Sigmoid colon (tissue), 7 donors: ENCODE measurements around the gene GTF2IRD1. TPM values are rescaled to one million over a fixed set of nuclear protein-coding genes. Genes with fewer than 3 reads are reported as not detected.

ENCODE experiments used
- DNase-seq: peaks from one replicate; pipeline ENCODE4 v3.0.0-alpha.2; 2019
- H3K27ac ChIP-seq, 4 donors: fragments of 200-600 bp; sonication (generic); one replicate each; pipeline ENCODE4 v1.5.1; 2016 to 2019; ENCODE audit warnings: mild to moderate bottlenecking in 1 of 4
- H3K27me3 ChIP-seq, 3 donors: fragments of 200-600 bp; sonication (generic); one replicate each; pipeline ENCODE4 v1.5.1; 2019; ENCODE audit warnings: mild to moderate bottlenecking in 1 of 3
- H3K36me3 ChIP-seq, 4 donors: fragments of 200-600 bp; sonication (generic); one replicate each; pipeline ENCODE4 v1.5.1; 2016 to 2019
- H3K4me1 ChIP-seq, 4 donors: fragments of 200-600 bp; sonication (generic); one replicate each; pipeline ENCODE4 v1.5.1; 2017 to 2019
- H3K4me3 ChIP-seq, 4 donors: fragments of 200-600 bp; sonication (generic); one replicate each; pipeline ENCODE4 v1.5.1; 2017 to 2019; ENCODE audit warnings: mild to moderate bottlenecking in 2 of 4, moderate library complexity in 1 of 4
- H3K9me3 ChIP-seq, 4 donors: fragments of 200-600 bp in 3 of 4; sonication (generic) in 3 of 4; one replicate each; pipeline versions ENCODE4 v1.5.1 to v1.6.1; 2013 to 2019
- EP300 ChIP-seq, 4 donors: sonication (generic); formaldehyde crosslinking; IDR thresholded peaks; one replicate each; pipeline ENCODE4 v1.6.1; 2017; ENCODE audit warnings: antibody characterized with exemption in 4 of 4
- POLR2A ChIP-seq, 2 donors: fragments of 450-650 bp; IDR thresholded peaks; one replicate each; pipeline ENCODE4 v1.6.1; 2016; ENCODE audit warnings: antibody characterized with exemption in 2 of 2, mild to moderate bottlenecking in 2 of 2, moderate library complexity in 2 of 2
- POLR2AphosphoS5 ChIP-seq, 4 donors: sonication (generic); formaldehyde crosslinking; IDR thresholded peaks; one replicate each; pipeline ENCODE4 v1.6.1; 2017; ENCODE audit warnings: antibody characterized with exemption in 4 of 4
- WGBS, 2 donors: extraction: QIAGEN DNeasy Blood & Tissue Kit; methylation state at CpG; one replicate each; pipeline ENCODE4 v1.1.7; 2013; 5-methylcytosine and 5-hydroxymethylcytosine counted together
- intact Hi-C: fragments of 100-400 bp; cut with DNase I; formaldehyde crosslinking; loops from one replicate; pipeline ENCODE4 v1.15.1; 2023
- polyA plus RNA-seq, 3 donors: library from polyadenylated mRNA; stranded (reverse); fragments of 200-250 nt; gene quantifications; one replicate each; pipeline ENCODE4 v1.2.3, GENCODE V29; 2013
- total RNA-seq, 4 donors: library from RNA; depleted of rRNA; stranded (reverse); fragments of >200 nt; gene quantifications; one replicate each; pipeline ENCODE4 v1.1.0, GENCODE V29; 2016
- TF ChIP-seq, protein P1 (sequence below), 4 experiments: fragments of 450-650 bp in 3 of 4; fragments of 200-600 bp in 1 of 4; IDR thresholded peaks; one replicate each; pipeline ENCODE4 v1.5.1; 2016 to 2019; ENCODE audit warnings: antibody characterized with exemption in 4 of 4, mild to moderate bottlenecking in 3 of 4, moderate library complexity in 2 of 4
- donor health status: healthy with polysubstance abuse.
- donor health status: Bipolar disorder and iron deficiency.
- donor health status: healthy.

The GTF2IRD1 gene
- total and polyA plus RNA-seq, 7 donors: 1.8 to 24.2 (median 15.0) TPM

DNA sequence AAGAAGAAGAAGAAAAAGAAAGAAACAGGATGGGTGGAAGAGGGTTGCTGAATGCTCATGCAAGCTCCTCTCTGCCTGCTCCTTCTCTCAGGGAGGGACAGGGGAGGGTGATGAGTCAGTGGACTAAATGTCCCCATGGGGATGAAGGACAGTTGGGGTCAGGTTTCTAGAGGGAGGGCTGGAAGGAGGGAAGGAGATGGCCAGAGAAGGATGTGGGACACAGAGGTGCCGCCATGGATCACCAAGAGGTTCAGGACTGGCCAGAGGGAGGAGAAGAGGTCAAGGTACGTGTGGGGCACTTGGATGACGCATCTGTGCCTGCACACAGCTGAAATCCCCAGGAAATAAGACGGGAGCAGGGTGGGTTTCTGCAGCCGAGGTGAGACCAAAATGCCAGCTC, 115.0 kb downstream of the GTF2IRD1 start:
- Histone ChIP-seq H3K9me3 (no peaks in the 10 kb centered on the region), H3K36me3 (peaks cover 0 to 7% (median 0%) of the 10 kb centered on the region in 4 donors), H3K4me3 (no peak overlapping the region), H3K27me3 (no peaks in the 10 kb centered on the region), H3K4me1 (no peaks in the 10 kb centered on the region), H3K27ac (no peak overlapping the region)
- no peak for TF ChIP-seq EP300 (IDR thresholded peaks at IDR 0.05)
- no peak for TF ChIP-seq POLR2AphosphoS5 (IDR thresholded peaks at IDR 0.05)
- TF ChIP-seq POLR2A (IDR thresholded peaks at IDR 0.05): no peak
- TF ChIP-seq, protein P1, sequence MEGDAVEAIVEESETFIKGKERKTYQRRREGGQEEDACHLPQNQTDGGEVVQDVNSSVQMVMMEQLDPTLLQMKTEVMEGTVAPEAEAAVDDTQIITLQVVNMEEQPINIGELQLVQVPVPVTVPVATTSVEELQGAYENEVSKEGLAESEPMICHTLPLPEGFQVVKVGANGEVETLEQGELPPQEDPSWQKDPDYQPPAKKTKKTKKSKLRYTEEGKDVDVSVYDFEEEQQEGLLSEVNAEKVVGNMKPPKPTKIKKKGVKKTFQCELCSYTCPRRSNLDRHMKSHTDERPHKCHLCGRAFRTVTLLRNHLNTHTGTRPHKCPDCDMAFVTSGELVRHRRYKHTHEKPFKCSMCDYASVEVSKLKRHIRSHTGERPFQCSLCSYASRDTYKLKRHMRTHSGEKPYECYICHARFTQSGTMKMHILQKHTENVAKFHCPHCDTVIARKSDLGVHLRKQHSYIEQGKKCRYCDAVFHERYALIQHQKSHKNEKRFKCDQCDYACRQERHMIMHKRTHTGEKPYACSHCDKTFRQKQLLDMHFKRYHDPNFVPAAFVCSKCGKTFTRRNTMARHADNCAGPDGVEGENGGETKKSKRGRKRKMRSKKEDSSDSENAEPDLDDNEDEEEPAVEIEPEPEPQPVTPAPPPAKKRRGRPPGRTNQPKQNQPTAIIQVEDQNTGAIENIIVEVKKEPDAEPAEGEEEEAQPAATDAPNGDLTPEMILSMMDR (IDR thresholded peaks at IDR 0.05): no peak
- no peak for DNase-seq
- WGBS, 2 donors: 67 to 69% methylated on average over 5 of the region's 5 CpGs
- intact Hi-C loops: loop anchor here (5.0 kb wide), 2 partner anchors 121 to 146 kb away; no protein-coding TSS in a partner anchor

DNA sequence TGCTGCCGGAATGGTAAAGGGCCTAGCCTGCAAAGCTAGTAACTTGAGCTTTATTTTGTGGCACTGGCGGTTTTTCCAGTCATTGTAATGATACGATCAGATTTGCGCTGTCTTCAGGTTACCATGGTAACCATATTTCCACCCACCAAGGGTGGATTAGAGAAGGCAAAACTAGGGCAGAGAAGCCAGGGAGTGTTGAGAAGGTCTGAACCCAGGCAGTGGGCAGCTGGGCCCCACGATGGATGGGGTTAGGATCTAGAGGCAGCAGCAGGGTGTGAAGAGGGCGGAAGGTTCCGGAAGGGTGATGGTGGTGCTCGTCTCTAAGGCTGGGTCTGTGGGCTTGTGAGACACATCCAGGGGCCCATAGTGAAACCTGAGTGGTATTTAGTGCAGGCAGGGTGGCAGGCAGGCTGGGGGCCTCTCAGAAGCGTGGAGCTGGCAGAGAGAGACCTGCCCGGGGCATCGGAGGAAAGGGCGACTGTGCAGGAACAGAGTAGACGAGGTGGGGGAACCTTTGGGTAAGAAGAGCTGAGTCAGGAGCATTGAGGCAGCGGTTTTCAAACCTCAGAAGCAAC, 115.9 kb downstream of the GTF2IRD1 start:
- Histone ChIP-seq H3K4me3 (no peak overlapping the region), H3K27ac (no peak overlapping the region), H3K9me3 (no peaks in the 10 kb centered on the region), H3K27me3 (no peaks in the 10 kb centered on the region), H3K4me1 (no peaks in the 10 kb centered on the region), H3K36me3 (no peaks in the 10 kb centered on the region)
- intact Hi-C loops: loop anchor here (5.0 kb wide), 2 partner anchors 122 to 147 kb away; no protein-coding TSS in a partner anchor
- WGBS, 2 donors: 88 to 92% methylated on average over 14 of the region's 14 CpGs
- no peak for DNase-seq
- TF ChIP-seq, protein P1 (IDR thresholded peaks at IDR 0.05): no peak
- TF ChIP-seq POLR2A (IDR thresholded peaks at IDR 0.05): no peak
- no peak for TF ChIP-seq POLR2AphosphoS5 (IDR thresholded peaks at IDR 0.05)
- TF ChIP-seq EP300 (IDR thresholded peaks at IDR 0.05): no peak

DNA sequence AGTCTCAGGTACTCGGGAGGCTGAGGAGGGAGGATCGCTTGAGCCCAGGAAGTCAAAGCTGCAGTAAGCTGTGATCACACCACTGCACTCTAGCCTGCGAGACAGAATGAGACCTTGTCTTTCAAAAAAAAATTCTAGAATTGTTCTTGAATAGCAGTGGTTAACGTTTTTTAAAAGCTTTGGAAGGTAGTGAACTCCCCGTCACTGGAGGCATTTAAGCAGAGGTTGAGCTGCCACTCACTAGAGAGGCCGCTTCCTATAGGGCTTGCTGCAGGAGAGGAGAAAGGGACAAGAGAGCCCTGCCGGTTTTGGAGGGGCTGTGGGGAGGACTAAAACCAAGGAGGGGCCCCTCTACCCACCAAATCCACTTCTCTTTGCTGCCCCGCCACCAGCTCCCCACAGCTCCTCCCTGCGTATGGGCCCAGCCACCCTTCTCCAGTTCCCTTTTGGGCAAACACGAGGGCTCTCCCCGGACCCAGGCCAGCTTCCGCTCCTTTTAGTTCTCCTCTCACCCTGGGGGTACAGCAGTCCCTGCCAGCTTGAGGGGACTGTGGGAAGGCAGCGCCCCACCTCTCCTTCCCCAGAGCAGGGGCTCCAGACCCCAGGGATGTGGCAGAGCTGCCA, 116.9 kb downstream of the GTF2IRD1 start:
- TF ChIP-seq, protein P1 (IDR thresholded peaks at IDR 0.05): no peak
- TF ChIP-seq POLR2AphosphoS5 (IDR thresholded peaks at IDR 0.05) (no peak), POLR2A (IDR thresholded peaks at IDR 0.05) (no peak), EP300 (IDR thresholded peaks at IDR 0.05) (no peak)
- H3K27ac ChIP-seq: no peak overlapping the region
- no peak for DNase-seq
- no peaks in the 10 kb centered on the region for H3K36me3 ChIP-seq
- H3K4me3 ChIP-seq: no peak overlapping the region
- 91 to 93% methylated on average over 13 of the region's 13 CpGs for WGBS, 2 donors
- intact Hi-C loops: no loop called here
- no peaks in the 10 kb centered on the region for H3K9me3 ChIP-seq
- no peaks in the 10 kb centered on the region for H3K27me3 ChIP-seq
- H3K4me1 ChIP-seq: no peaks in the 10 kb centered on the region

DNA sequence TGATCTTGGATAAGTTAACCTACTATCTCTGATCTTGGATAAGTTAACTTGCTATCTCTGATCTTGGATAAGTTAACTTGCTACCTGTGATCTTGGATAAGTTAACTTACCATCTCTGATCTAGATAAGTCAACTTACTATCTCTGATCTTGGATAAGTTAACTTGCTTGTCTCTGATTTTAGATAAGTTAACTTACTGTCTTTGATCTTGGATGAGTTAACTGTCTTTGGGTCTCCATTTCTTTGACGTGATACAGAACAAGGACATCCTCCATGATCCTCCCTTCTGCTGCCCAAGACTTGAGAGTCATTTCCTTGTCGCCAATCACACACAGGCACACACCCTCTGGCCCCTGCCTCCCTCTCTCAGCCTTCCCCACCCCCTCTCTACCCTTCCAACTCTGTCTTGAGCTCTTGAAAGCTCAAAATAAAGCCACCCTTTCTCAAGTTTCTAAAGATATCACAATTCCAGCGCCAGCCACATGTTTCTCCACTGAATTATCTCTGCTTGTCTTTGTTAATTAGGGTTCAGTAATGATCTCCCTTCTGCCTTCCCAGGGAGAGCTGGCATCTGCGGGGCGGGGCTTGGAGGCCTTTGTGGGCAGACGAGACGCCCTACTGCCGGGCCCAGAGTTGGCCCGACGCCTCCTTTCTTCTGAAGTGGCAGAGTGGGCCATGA, 118.7 kb downstream of the GTF2IRD1 start:
- H3K9me3 ChIP-seq: no peaks in the 10 kb centered on the region
- H3K27me3 ChIP-seq: no peaks in the 10 kb centered on the region
- no peaks in the 10 kb centered on the region for H3K4me1 ChIP-seq
- TF ChIP-seq, protein P1 (IDR thresholded peaks at IDR 0.05): no peak
- TF ChIP-seq EP300 (IDR thresholded peaks at IDR 0.05): no peak
- no peak for TF ChIP-seq POLR2AphosphoS5 (IDR thresholded peaks at IDR 0.05)
- no peak for TF ChIP-seq POLR2A (IDR thresholded peaks at IDR 0.05)
- no peaks in the 10 kb centered on the region for H3K36me3 ChIP-seq
- no peak overlapping the region for H3K4me3 ChIP-seq
- WGBS, 2 donors: 24 to 70% methylated on average over 10 of the region's 10 CpGs
- no peak for DNase-seq
- no peak overlapping the region for H3K27ac ChIP-seq
- intact Hi-C loops: no loop called here
